GM23248 (cell line): ENCODE measurements around the gene EDNRA. TPM values are rescaled to one million over a fixed set of nuclear protein-coding genes. Genes with fewer than 3 reads are reported as not detected.

Experiments
- DNase-seq: peaks from one replicate; pipeline ENCODE4 v3.0.0-alpha.2; 2015
- H2AFZ ChIP-seq: fragments of 200-600 bp; sonication (generic); 2 replicates; pipeline ENCODE4 v1.6.1; 2016; ENCODE audit warnings: antibody characterized with exemption
- H3F3A ChIP-seq: fragments of 200-600 bp; sonication (generic); 2 replicates; pipeline ENCODE4 v1.6.1; 2016; ENCODE audit warnings: mild to moderate bottlenecking, antibody characterized with exemption, mixed run types; ENCODE audit not compliant: insufficient read depth
- H3K27ac ChIP-seq: fragments of 200-600 bp; sonication (generic); 2 replicates; pipeline ENCODE4 v1.5.1; 2016; ENCODE audit warnings: mild to moderate bottlenecking
- H3K27me3 ChIP-seq: fragments of 200-600 bp; sonication (generic); replicated peaks from 2 replicates; pipeline ENCODE4 v1.6.1; 2016; ENCODE audit warnings: mild to moderate bottlenecking; ENCODE audit not compliant: insufficient read depth
- H3K36me3 ChIP-seq: fragments of 200-600 bp; sonication (generic); 2 replicates; pipeline ENCODE4 v1.6.1; 2016; ENCODE audit warnings: low read depth, mild to moderate bottlenecking
- H3K4me1 ChIP-seq: fragments of 200-600 bp; sonication (generic); 2 replicates; pipeline ENCODE4 v1.6.1; 2016; ENCODE audit warnings: mild to moderate bottlenecking; ENCODE audit not compliant: insufficient read depth
- H3K4me2 ChIP-seq: fragments of 200-600 bp; sonication (generic); one replicate; pipeline ENCODE4 v1.6.1; 2016; ENCODE audit warnings: mild to moderate bottlenecking; ENCODE audit not compliant: unreplicated experiment
- H3K4me3 ChIP-seq: fragments of 200-600 bp; sonication (generic); 2 replicates; pipeline ENCODE4 v1.5.1; 2016; ENCODE audit warnings: mild to moderate bottlenecking
- H3K79me2 ChIP-seq: fragments of 200-600 bp; sonication (generic); 2 replicates; pipeline ENCODE4 v1.6.1; 2016; ENCODE audit warnings: mild to moderate bottlenecking; ENCODE audit not compliant: insufficient read depth
- H3K9ac ChIP-seq: fragments of 200-600 bp; sonication (generic); 2 replicates; pipeline ENCODE4 v1.6.1; 2016; ENCODE audit warnings: mild to moderate bottlenecking
- H3K9me2 ChIP-seq: fragments of 200-600 bp; sonication (generic); 2 replicates; pipeline ENCODE4 v1.6.1; 2016; ENCODE audit warnings: mixed run types, mild to moderate bottlenecking, moderate library complexity; ENCODE audit not compliant: insufficient read depth
- H3K9me3 ChIP-seq: fragments of 200-600 bp; sonication (generic); one replicate; pipeline ENCODE4 v1.6.1; 2017; ENCODE audit warnings: low read depth
- H4K20me1 ChIP-seq: fragments of 200-600 bp; sonication (generic); 2 replicates; pipeline ENCODE4 v1.6.0; 2016; ENCODE audit not compliant: insufficient read depth
- EZH2 ChIP-seq: fragments of 200-600 bp; sonication (generic); IDR thresholded peaks from 2 replicates; pipeline ENCODE4 v1.6.1; 2018; ENCODE audit warnings: antibody characterized with exemption, mild to moderate bottlenecking; ENCODE audit not compliant: insufficient read depth, poor library complexity, severe bottlenecking
- EZH2phosphoT487 ChIP-seq: fragments of 200-600 bp; sonication (generic); IDR thresholded peaks from 2 replicates; pipeline ENCODE4 v1.6.1; 2018; ENCODE audit warnings: antibody characterized with exemption, moderate library complexity, mild to moderate bottlenecking, low read depth; ENCODE audit not compliant: insufficient read depth
- WGBS, 2 experiments: methylation state at CpG; one replicate each; pipeline ENCODE4 v1.1.6; 2015 to 2017; ENCODE audit warnings: low lambda C conversion rate in 2 of 2, low coverage in 1 of 2; ENCODE audit errors: missing lambda C conversion rate in 2 of 2; 5-methylcytosine and 5-hydroxymethylcytosine counted together
- in situ Hi-C: fragments of 300-500 bp; cut with MboI; formaldehyde crosslinking; loops from 2 replicates; pipeline ENCODE4 v1.15.0; 2020
- polyA plus RNA-seq: library from polyadenylated mRNA; unstranded; fragments of >200 nt; fragmentation: Nextera tagmentation; extraction: Ambion mirVana; gene quantifications from 2 replicates; pipeline ENCODE4 v1.2.1, GENCODE V29; 2016
- total RNA-seq: library from RNA; depleted of rRNA; stranded (reverse); fragments of >200 nt; shearing (Covaris generic); gene quantifications from 2 replicates; pipeline ENCODE4 v1.2.3, GENCODE V29; 2014

The EDNRA gene
- total and polyA plus RNA-seq, 2 experiments from 2014 or later, result 0.48 to 0.86 TPM

GRCh38 chr4:147543034-147543433 lies 62.1 kb downstream of the EDNRA start:
- no peaks in the 10 kb centered on the region for H3K9me2 ChIP-seq
- peak overlapping the region; percentile 1; the same call in 1 of the 2 replicates for H3K27ac ChIP-seq
- peaks cover 35% of the 10 kb centered on the region for H3K4me1 ChIP-seq
- H3K4me3 ChIP-seq, result no peak overlapping the region
- in situ Hi-C loops, result no loop called here
- no peaks in the 10 kb centered on the region for H3K79me2 ChIP-seq
- H3K4me2 ChIP-seq, result peak overlapping the region; percentile 18
- TF ChIP-seq EZH2 (no peak), EZH2phosphoT487 (no peak)
- no peaks in the 10 kb centered on the region for H4K20me1 ChIP-seq
- 17 to 25% methylated on average over 1 of the region's 1 CpG for WGBS, 2 experiments
- DNase-seq, result peak; percentile 61
- H3K36me3 ChIP-seq, result no peaks in the 10 kb centered on the region
- H3F3A ChIP-seq, result peaks cover 19% of the 10 kb centered on the region
- no peaks in the 10 kb centered on the region for H3K9me3 ChIP-seq
- H3K27me3 ChIP-seq, result no peaks in the 10 kb centered on the region
- no peak overlapping the region for H3K9ac ChIP-seq
- H2AFZ ChIP-seq, result peak overlapping the region; percentile 55; the same call in 1 of the 2 replicates

DNA sequence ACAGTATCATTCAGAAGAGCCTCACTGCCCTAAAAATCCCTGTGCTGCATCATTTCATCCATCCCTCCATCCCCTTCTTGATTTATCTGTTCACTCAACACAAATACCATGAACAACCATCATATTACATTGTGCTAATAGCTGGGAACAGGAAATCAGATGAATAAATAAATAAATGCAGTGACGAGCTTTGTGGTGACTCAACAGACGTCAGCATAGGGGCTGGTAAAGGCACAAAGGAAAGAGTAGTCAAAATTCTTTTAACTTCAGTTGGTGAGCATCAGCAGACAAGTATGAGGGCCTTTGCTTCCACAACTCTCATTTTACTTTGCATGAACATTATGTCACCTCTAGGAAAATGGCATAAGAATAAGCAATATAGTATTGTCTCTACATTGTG lies 65.5 kb downstream of the EDNRA start:
- Histone ChIP-seq H3K27ac (peak overlapping the region; percentile 74), H3K9me3 (no peaks in the 10 kb centered on the region), H3K9ac (peak overlapping the region; percentile 28; the same call in 1 of the 2 replicates), H3K27me3 (no peaks in the 10 kb centered on the region), H3F3A (peaks cover 31% of the 10 kb centered on the region), H3K4me2 (no peak overlapping the region), H4K20me1 (no peaks in the 10 kb centered on the region), H2AFZ (no peak overlapping the region), H3K9me2 (no peaks in the 10 kb centered on the region), H3K4me3 (no peak overlapping the region), H3K36me3 (no peaks in the 10 kb centered on the region), H3K79me2 (no peaks in the 10 kb centered on the region), H3K4me1 (peaks cover 49% of the 10 kb centered on the region)
- 0 to 1% methylated on average over 2 of the region's 2 CpGs for WGBS, 2 experiments
- TF ChIP-seq EZH2, result no peak
- TF ChIP-seq EZH2phosphoT487, result no peak
- peak; percentile 93 for DNase-seq
- in situ Hi-C loops, result no loop called here

DNA sequence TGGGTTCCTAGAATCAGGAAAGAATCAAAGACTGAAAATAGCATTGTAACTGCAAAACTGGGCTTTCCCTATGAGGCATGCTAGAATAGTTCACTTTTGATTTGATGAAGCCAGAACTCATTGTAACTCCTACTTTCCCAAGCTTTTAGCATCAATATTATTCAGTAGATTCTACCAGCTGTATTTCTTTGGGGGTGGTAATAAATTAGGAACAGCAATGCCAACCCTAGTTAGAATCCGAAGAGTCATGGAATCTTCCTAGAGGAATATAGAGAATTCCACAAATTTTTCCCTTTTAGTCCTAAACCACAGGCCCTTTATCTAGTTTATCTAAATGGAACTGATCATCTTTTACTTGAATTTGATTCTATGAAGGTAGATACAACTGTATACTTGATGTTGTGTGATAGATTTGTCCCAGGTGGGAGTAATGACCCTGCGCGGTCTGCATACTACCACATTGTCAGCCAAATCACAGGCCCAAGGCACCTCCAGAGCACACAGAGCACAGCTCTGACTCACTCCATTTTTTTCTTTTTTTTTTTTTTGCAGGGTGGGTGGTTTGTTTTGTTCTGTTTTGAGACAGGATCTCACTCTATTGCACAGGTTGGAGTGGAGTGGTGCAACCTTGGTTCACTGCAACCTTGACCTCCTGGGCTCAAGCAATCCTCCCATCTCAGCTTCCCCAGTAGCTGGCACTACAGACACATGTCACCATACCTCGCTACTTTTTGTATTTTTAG lies 66.6 kb downstream of the EDNRA start:
- Histone ChIP-seq H3F3A (peaks cover 31% of the 10 kb centered on the region), H4K20me1 (no peaks in the 10 kb centered on the region), H3K27ac (peak overlapping the region; percentile 74), H3K9me2 (no peaks in the 10 kb centered on the region), H3K36me3 (no peaks in the 10 kb centered on the region), H3K27me3 (no peaks in the 10 kb centered on the region), H2AFZ (peak overlapping the region; percentile 32), H3K9ac (peak overlapping the region; percentile 28), H3K4me2 (peak overlapping the region; percentile 7), H3K4me3 (no peak overlapping the region), H3K9me3 (no peaks in the 10 kb centered on the region), H3K4me1 (peaks cover 49% of the 10 kb centered on the region), H3K79me2 (no peaks in the 10 kb centered on the region)
- peak; percentile 68 for DNase-seq
- in situ Hi-C loops, result no loop called here
- no peak for TF ChIP-seq EZH2
- TF ChIP-seq EZH2phosphoT487, result no peak
- 67 to 73% methylated on average over 4 of the region's 4 CpGs for WGBS, 2 experiments

DNA sequence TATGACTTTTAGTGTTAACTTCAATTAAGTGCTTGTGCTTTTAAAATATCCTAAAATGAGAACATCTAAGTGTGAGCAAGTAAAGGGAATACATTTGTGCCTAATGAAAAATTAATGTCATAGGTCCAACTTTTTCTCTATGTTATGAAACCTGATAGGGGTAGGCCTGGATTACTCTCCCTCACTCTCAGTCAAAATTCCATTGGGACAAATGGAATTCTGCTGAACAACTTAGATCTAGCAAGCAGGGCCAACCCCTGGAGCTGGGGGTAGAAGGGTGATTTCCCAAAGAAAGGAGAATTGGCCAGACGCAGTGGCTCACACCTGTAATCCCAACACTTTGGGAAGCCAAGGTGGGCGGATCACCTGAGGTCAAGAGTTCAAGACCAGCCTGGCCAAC lies 67.4 kb downstream of the EDNRA start:
- H4K20me1 ChIP-seq, result no peaks in the 10 kb centered on the region
- H3K27me3 ChIP-seq, result no peaks in the 10 kb centered on the region
- no peak overlapping the region for H3K4me3 ChIP-seq
- DNase-seq, result no peak
- TF ChIP-seq EZH2phosphoT487, result no peak
- TF ChIP-seq EZH2, result no peak
- no peaks in the 10 kb centered on the region for H3K9me3 ChIP-seq
- in situ Hi-C loops, result no loop called here
- no peaks in the 10 kb centered on the region for H3K79me2 ChIP-seq
- H3K4me2 ChIP-seq, result peak overlapping the region; percentile 13
- no peak overlapping the region for H2AFZ ChIP-seq
- WGBS, 2 experiments, result 78 to 89% methylated on average over 2 of the region's 2 CpGs
- H3F3A ChIP-seq, result peaks cover 31% of the 10 kb centered on the region
- H3K36me3 ChIP-seq, result no peaks in the 10 kb centered on the region
- no peak overlapping the region for H3K9ac ChIP-seq
- H3K27ac ChIP-seq, result peak overlapping the region; percentile 74
- H3K4me1 ChIP-seq, result peaks cover 41% of the 10 kb centered on the region
- H3K9me2 ChIP-seq, result no peaks in the 10 kb centered on the region
